ENCODE data around the gene EPHB1.

DNA sequence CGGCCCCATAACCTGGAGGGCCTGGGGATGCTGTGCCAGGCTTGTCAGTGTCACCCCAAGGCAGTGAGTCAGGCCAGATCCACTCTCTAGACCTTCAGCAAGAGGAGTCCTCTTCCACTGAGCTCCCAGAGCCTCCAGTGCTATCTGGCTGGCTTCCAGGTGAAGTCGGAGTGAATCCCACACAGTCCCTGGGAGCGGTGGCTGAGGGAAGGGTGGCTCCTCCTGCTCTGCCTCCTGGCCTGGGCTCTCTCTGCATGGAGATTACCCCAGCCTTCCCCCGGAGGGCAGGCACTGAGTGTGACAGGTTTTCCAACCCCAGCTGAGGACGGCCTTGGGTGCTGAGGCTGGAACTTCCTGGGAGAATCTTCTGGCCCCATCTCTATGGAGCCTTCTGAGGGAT lies 82.7 kb downstream of the EPHB1 start:
- TF ChIP-seq EZH2phosphoT487 (IDR thresholded peaks at IDR 0.05; ENCODE audit: borderline replicate concordance) = no peak
- TF ChIP-seq MAX (IDR thresholded peaks at IDR 0.05) = no peak
- no peak for TF ChIP-seq CTCF (IDR thresholded peaks at IDR 0.05 in 2 of 3, conservative IDR thresholded peaks at IDR 0.05 in 1 of 3; ENCODE audit: borderline replicate concordance in 1 of 3, insufficient read depth in 1 of 3, low read depth in 2 of 3, low read length in 2 of 3)
- no peak for TF ChIP-seq SIN3A (IDR thresholded peaks at IDR 0.05; ENCODE audit: low read depth)
- TF ChIP-seq CEBPB (IDR thresholded peaks at IDR 0.05; ENCODE audit: low read depth) = no peak
- TF ChIP-seq EZH2 (IDR thresholded peaks at IDR 0.05) = no peak

Data from HCT116 (cell line).